GM12891 (cell line): ENCODE results near the gene ARFRP1.

Source experiments
- POLR2AphosphoS5 ChIP-seq: IDR thresholded peaks from 2 replicates; pipeline ENCODE4 v1.6.1; 2011; ENCODE audit warnings: low read depth, low read length, control low read depth
- TAF1 ChIP-seq: IDR thresholded peaks from 2 replicates; pipeline ENCODE4 v1.6.1; 2011; ENCODE audit warnings: low read depth, low read length, control low read depth

DNA sequence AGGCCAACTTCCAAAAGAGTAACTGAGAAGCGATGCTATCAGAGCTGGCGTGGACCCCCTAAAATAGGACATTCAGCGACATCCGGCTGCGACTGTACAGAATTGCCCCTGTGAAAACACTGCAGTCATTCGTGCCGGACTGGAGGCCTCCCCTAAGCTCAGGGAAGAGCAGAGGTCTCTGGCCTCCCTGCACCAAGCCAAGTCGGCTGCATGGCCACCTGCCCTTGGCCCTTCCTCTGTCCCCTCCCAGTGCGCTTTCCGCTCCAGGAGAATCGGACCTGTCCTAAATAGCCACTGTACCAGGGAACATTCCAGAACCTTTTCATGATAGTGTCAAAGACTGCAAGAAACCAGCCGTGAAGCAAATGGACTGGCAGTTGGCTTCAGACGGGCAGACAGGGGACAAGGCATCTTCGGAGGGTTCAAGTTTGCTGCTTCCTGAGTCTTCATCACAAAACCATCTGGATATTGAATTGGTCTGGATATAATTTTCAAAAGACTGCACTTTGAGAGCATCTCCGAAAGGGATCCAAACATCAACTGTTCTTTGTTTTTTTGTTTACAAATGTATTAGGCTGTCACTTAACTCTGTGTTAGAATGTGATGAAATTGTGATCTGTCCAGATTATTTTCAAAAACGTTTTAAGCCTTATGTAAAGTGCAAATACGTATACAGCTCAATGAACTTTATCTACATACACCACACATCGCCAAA, 48.3 kb upstream of the ARFRP1 start:
- TF ChIP-seq POLR2AphosphoS5 (no peak), TAF1 (no peak)
